Ascending aorta (tissue), 2 donors: ENCODE results near the gene BTN2A1. TPM values are rescaled to one million over a fixed set of nuclear protein-coding genes. Genes with fewer than 3 reads are reported as not detected.

Source experiments
- DNase-seq, 2 donors: peaks; one replicate each; pipeline ENCODE4 v3.0.0-alpha.2; 2019; ENCODE audit warnings: low spot score in 2 of 2
- H3K27ac ChIP-seq, 2 donors: fragments of 200-600 bp; sonication (generic); one replicate each; pipeline ENCODE4 v1.5.1; 2016 to 2017; ENCODE audit warnings: mild to moderate bottlenecking in 1 of 2
- H3K27me3 ChIP-seq: fragments of 200-600 bp; sonication (generic); one replicate; pipeline ENCODE4 v1.5.1; 2017
- H3K36me3 ChIP-seq, 2 donors: fragments of 200-600 bp; sonication (generic); one replicate each; pipeline ENCODE4 v1.5.1; 2016
- H3K4me1 ChIP-seq, 2 donors: fragments of 200-600 bp; sonication (generic); one replicate each; pipeline ENCODE4 v1.5.1; 2016 to 2017; ENCODE audit warnings: mild to moderate bottlenecking in 1 of 2
- H3K4me3 ChIP-seq, 2 donors: fragments of 200-600 bp; sonication (generic); one replicate each; pipeline ENCODE4 v1.5.1; 2016 to 2017; ENCODE audit warnings: mild to moderate bottlenecking in 1 of 2
- H3K9me3 ChIP-seq, 2 donors: fragments of 200-600 bp; sonication (generic); one replicate each; pipeline ENCODE4 v1.5.1; 2016
- intact Hi-C: fragments of 100-400 bp; cut with DNase I; formaldehyde crosslinking; loops from one replicate; pipeline ENCODE4 v1.15.1; 2023
- total RNA-seq: library from RNA; depleted of rRNA; stranded (reverse); fragments of >200 nt; gene quantifications from one replicate; pipeline ENCODE4 v1.1.0, GENCODE V29; 2016
- TF ChIP-seq, protein P1 (sequence below), 3 experiments: fragments of 200-600 bp in 2 of 3; fragments of 450-650 bp in 1 of 3; sonication (generic) in 2 of 3; IDR thresholded peaks; one replicate each; pipeline ENCODE4 v1.5.1; 2016 to 2019; ENCODE audit warnings: antibody characterized with exemption in 3 of 3, mild to moderate bottlenecking in 1 of 3, moderate library complexity in 1 of 3

Gene BTN2A1
- total RNA-seq, 1 donor from 2014 or later, result 8.3 TPM

DNA sequence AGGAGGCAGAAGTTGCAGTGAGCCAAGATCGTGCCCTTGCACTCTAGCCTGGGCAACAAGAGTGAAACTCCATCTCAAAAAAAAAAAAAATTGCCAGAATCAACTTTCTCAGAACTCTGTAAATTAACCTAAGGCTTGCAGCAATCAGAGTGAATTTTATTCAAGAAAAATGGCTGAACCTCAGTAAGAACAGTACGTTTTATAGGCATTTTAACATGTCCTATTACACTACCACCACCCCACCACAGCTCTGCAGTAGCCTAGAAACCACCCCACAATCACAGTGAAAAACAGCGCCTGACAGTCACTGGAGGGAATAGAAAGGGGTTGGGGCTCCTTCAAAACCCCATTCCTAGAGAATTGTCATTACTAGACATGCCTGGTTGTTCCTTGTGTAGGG is 26.0 kb downstream of the BTN2A1 start:
- intact Hi-C loops, result no loop called here
- Histone ChIP-seq H3K36me3 (no peaks in the 10 kb centered on the region), H3K27ac (no peak overlapping the region), H3K4me1 (no peaks in the 10 kb centered on the region), H3K9me3 (no peaks in the 10 kb centered on the region), H3K27me3 (no peaks in the 10 kb centered on the region), H3K4me3 (no peak overlapping the region)
- DNase-seq, result no peak
- TF ChIP-seq, protein P1, sequence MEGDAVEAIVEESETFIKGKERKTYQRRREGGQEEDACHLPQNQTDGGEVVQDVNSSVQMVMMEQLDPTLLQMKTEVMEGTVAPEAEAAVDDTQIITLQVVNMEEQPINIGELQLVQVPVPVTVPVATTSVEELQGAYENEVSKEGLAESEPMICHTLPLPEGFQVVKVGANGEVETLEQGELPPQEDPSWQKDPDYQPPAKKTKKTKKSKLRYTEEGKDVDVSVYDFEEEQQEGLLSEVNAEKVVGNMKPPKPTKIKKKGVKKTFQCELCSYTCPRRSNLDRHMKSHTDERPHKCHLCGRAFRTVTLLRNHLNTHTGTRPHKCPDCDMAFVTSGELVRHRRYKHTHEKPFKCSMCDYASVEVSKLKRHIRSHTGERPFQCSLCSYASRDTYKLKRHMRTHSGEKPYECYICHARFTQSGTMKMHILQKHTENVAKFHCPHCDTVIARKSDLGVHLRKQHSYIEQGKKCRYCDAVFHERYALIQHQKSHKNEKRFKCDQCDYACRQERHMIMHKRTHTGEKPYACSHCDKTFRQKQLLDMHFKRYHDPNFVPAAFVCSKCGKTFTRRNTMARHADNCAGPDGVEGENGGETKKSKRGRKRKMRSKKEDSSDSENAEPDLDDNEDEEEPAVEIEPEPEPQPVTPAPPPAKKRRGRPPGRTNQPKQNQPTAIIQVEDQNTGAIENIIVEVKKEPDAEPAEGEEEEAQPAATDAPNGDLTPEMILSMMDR (IDR thresholded peaks at IDR 0.05), result no peak

DNA sequence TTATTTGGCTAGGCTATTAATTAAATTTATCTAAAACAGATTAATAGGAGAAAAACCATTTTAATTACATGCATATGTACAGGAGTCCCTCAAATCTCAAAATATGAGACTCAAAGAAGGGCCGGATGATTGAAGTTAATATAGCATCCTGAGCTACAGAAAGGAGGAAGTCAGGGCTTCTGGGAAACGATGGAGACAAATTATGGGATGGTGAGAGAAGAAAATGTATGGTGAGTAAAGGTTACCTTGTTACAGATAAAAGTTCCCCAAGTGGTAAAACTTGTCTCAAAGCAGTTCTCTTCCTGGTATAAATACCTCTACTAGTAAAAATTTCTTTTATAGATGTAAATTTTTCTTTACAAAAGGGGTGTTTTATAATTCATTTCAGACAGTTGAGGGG is 26.4 kb downstream of the BTN2A1 start:
- Histone ChIP-seq H3K27ac (no peak overlapping the region), H3K27me3 (no peaks in the 10 kb centered on the region), H3K4me3 (no peak overlapping the region), H3K9me3 (no peaks in the 10 kb centered on the region), H3K36me3 (no peaks in the 10 kb centered on the region), H3K4me1 (no peaks in the 10 kb centered on the region)
- TF ChIP-seq, protein P1 (IDR thresholded peaks at IDR 0.05), result no peak
- no peak for DNase-seq
- intact Hi-C loops, result no loop called here

DNA sequence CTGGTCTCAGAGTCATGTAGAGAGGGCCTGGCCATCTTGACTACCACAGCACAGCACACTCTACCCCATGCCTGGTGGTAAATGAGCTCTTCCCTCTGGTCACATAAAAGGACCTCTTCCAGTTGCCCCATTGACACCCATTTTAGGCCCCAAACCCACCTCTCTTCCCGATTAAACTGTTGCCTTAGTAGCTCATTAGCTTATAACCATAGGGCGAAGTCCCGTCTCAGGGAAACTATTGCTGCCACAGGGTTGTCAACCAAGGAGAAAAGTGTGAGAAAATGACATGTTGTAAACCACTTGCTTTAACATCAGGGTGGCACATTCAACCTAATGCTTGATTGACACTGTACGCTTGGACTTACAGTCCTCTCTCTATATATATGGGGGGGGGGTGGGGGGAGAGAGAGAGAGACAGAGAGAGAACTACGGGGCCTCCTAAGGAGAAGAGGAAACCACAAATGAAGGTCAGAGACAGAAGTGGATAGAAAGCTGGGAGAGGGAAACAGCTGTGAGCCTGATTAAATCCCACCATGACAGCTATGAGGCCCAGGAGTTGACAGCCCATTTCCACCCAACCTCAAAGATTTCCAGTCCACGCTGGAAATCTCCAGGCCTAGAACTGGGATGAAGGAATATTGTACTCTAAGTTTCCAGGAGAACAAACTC is 27.5 kb downstream of the BTN2A1 start:
- no peak for DNase-seq
- Histone ChIP-seq H3K4me1 (no peaks in the 10 kb centered on the region), H3K27me3 (no peaks in the 10 kb centered on the region), H3K36me3 (no peaks in the 10 kb centered on the region), H3K4me3 (no peak overlapping the region), H3K9me3 (no peaks in the 10 kb centered on the region), H3K27ac (no peak overlapping the region)
- TF ChIP-seq, protein P1 (IDR thresholded peaks at IDR 0.05), result no peak
- intact Hi-C loops, result no loop called here

DNA sequence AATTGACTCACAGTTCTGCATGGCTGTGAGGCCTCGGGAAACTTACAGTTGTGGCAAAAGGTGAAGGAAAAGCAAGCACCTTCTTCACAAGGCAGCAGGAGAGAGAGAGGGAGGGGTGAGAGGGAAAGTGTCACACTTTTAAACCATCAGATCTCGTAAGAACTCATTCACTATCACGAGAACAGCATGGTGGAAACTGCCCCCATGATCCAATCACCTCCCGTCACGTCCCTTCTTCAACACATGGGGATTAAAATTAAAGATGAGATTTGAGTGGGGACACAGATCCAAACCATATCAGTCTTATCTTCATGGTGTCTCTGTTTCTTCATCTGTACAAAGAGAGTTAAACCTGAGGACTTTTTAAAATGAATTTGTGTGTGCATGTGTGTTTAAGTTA is 28.6 kb downstream of the BTN2A1 start:
- H3K36me3 ChIP-seq, result no peaks in the 10 kb centered on the region
- intact Hi-C loops, result no loop called here
- no peak for DNase-seq
- no peaks in the 10 kb centered on the region for H3K27me3 ChIP-seq
- no peak overlapping the region for H3K4me3 ChIP-seq
- no peaks in the 10 kb centered on the region for H3K9me3 ChIP-seq
- no peaks in the 10 kb centered on the region for H3K4me1 ChIP-seq
- no peak overlapping the region for H3K27ac ChIP-seq
- TF ChIP-seq, protein P1 (IDR thresholded peaks at IDR 0.05), result no peak

DNA sequence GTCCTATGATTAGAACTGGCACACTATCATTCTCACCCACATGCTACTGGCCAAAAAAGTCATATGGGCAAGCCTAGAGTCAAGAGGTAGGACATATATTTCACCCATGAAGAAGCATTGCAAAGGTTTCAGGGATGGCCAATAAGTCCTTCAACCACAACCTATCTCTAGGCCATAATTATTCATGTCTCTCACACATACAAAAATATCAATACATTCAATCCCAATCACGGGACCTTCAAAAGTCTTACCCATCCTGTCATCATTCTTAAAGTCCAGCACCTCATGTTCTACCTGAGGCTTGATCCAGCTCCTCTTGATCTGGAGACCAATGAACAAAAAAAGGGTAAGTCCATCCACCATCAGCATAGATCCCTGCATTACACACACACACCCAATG is 29.7 kb downstream of the BTN2A1 start:
- Histone ChIP-seq H3K4me1 (no peaks in the 10 kb centered on the region), H3K9me3 (no peaks in the 10 kb centered on the region), H3K4me3 (no peak overlapping the region), H3K27me3 (no peaks in the 10 kb centered on the region), H3K36me3 (no peaks in the 10 kb centered on the region), H3K27ac (no peak overlapping the region)
- DNase-seq, result no peak
- intact Hi-C loops, result no loop called here
- TF ChIP-seq, protein P1 (IDR thresholded peaks at IDR 0.05), result no peak
